Limb (tissue), 2 donors: ENCODE data around the gene CCDC154.
"Not testable (repeated sequence)": the region's sequence is repeated elsewhere in the genome, so short reads cannot be mapped to it uniquely, and the experiment has no call there.

Experiments used
- DNase-seq, 2 donors: peaks; one replicate each; pipeline ENCODE4 v3.0.0-alpha.2; 2016; ENCODE audit errors: extremely low spot score in 2 of 2

Gene CCDC154, protein sequence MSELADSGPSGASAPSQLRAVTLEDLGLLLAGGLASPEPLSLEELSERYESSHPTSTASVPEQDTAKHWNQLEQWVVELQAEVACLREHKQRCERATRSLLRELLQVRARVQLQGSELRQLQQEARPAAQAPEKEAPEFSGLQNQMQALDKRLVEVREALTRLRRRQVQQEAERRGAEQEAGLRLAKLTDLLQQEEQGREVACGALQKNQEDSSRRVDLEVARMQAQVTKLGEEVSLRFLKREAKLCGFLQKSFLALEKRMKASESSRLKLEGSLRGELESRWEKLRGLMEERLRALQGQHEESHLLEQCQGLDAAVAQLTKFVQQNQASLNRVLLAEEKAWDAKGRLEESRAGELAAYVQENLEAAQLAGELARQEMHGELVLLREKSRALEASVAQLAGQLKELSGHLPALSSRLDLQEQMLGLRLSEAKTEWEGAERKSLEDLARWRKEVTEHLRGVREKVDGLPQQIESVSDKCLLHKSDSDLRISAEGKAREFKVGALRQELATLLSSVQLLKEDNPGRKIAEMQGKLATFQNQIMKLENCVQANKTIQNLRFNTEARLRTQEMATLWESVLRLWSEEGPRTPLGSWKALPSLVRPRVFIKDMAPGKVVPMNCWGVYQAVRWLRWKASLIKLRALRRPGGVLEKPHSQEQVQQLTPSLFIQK

DNA sequence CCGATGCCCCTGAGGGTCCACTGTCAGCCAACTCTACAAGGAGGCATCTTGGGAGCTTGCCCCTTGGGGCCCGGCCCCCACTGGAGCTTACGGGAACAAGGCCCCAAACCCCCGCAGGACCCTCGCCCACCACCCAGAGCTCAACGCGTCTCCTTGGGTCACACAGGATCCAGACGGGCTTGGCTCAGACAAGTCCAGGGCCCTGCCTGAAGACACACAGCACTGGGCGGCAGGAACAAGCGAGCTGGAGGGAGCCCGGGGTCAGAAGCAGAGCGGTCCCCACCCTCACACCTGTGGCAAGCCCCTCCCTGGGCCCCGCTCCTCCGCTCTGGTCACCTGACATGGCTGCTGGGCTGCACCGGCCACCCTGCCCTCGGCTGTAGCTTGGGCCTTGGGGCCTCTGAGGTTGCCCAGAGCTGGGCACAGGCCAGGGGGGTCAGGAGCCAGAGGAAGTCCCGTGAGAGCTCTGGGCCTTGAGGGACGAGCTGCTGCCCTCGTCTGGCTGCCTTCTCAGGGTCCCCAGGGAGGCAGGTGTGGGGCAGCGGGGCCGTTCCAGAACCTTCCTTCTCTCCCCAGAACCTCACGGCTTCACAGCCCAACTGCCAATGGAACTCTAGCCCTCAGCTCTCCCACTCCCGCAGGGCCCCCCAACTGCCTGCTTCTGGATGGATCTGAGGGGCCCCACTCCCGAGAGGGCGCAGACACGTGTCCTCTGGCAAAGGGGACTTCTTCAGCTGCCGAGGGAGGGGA, at the start of gene CCDC154:
Gene CCDC154 (minus strand): TSS at position 577 of the 750 bp plus-strand sequence. CDS start 234 bp downstream, at position 343.
- DNase-seq = no peak

- DNase-seq = no peak
Observed at GRCh38 chr16:1493746-1494094, 49.4 kb upstream of the CCDC154 start.

DNA sequence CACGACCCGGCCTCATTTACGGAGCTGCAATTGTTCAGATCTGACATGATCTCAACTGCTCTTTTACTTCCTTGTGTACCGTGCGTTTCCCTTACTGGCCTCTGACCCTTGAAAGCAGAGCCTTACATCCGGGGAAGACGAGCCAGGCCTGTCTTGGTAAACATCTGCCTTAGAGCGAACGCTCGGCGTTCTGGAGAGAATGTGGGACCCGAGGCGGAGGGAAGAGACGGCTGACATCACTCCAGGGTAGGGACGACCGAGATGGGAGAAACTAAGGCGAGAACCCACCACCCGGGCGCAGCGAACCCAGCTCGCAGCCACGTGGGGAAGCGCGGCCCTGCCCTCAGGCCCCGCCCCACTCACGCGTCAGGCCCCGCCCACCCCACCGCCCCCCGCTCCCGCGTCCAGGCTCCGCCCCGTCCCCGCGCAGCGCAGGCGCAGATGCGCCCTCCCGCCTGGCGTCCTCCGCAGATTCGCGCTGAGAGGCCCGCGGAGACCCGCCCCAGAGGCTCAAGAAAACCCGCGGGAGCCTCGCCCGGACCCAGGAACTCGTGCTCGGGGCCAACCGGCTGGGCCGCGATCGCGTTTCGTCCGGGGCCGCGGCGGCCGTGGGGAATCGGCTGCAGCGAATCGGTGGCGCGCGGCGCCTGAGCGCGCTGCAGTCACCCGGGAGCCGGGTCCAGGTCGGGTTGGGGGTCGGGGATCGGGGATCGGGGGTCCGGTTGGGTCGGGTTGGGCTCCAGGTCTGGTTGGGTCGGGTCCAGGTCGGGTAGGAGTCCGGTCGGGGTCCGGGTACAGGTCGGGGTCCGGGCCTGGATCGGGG, 48.8 kb upstream of the CCDC154 start, which contains the start of gene TELO2:
Gene TELO2 (plus strand): TSS at position 438 of the 823 bp plus-strand sequence. CDS start 922 bp downstream, outside the sequence.
- DNase-seq = peak; percentile 71 to 94

DNA sequence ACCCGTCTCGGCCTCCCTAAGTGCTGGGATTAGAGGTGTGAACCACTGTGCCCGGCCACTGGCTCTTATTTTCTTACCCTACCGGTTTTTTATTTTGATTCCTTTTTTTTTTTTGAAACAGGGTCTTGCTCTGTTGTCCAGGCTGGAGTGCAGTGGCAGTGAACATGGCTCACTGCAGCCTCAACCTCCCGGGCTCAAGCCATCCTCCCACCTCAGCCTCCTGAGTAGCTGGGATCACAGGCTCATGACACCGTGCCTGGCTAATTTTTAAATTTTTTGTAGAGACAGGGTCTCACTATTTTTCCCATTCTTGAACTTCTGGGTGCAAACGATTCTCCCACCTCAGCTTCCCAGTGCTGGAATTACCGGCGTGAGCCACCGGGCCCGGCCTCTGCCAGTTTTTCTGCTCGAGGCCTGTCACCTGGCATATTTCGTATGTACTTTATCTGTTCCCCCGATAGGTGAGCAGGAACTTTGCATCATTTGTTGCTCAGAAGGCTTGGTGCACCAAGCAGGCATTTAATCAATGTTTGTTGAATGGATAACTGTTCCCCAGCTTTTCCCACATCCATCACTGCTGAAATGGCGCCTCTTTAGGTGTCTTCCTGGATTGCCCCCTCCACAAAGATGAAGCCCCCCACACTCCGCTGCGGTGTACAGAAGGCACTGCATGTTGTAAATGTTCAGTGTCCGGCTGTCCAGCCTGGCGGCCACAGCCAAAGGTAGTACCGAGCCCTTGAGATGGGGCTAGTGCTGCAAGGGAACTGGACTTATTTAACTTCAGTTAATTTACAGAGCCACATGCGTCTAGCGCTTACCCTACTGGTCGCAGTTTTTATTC, 47.9 kb upstream of the CCDC154 start:
- DNase-seq = no peak

- no peak for DNase-seq
Observed at GRCh38 chr16:1491327-1491726, 47.0 kb upstream of the CCDC154 start.

- no peak for DNase-seq
Observed at GRCh38 chr16:1489077-1489476, 44.7 kb upstream of the CCDC154 start.

GRCh38 chr16:1488619-1489018, 44.3 kb upstream of the CCDC154 start, which contains the start of gene PTX4:
Gene PTX4, minus strand, starts transcription at chr16:1488944. Its CDS starts 35 bp downstream, at chr16:1488909.
- DNase-seq = no peak

DNA sequence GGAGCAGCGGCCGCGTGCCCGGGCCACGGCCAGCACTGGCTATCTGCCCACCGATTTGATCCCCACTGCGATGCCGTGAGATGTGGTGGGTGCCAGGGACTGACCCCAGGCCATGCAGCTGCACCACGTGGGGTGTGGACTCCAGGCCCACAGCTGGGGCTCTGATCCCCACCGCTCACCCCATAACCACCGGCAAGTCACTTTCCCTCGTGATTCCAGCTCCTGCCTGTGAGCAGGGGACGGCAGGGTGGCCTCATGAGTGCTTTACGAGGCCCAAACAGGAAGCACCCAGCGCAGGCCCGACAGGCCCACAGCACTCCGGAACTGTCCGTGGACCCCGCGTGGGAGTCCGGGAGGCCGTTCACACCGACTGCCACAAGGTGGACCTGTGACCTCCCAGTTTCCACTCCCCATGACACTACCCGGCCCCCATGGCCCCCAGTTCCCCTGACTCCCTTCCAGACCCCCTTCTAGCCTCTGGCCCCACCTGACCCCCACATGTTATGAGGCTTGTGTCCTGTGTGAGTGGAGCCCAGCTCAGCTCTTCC, 43.8 kb upstream of the CCDC154 start:
- no peak for DNase-seq

DNA sequence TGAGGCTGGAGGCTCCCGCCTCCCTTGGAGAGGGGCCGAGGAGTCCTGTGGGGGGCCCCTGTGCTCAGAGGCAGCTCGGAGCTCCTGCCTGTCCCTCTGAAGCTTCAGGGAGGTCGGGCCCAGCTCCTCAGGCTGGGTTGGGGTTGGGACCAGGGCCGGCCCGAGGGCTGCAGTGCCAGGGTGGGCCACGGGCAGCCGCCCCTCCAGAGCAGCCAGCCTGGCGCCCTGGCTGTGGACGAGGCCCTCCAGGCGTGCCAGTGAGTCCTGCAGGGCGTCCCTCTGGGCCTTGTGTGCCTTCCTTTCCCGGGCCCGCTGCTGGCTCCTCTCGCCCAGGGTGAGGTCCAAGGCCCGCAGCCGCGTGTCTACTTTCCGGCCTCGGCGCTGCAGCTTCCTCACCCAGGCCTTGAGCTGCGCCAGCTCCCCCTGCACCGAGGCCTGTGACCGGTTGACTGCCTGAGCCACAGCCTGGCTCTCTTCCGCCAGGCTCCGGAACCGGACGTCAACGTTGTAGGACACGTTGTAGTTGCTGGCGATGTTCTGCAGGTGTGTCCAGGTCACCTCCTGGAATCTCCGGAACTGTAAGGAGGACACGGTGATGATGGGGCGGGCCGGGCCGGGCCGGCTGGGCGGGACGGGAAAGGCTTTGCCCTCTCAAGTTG, 43.2 kb upstream of the CCDC154 start:
- no peak for DNase-seq

GRCh38 chr16:1486551-1487390, 42.4 kb upstream of the CCDC154 start:
- no peak for DNase-seq

DNA sequence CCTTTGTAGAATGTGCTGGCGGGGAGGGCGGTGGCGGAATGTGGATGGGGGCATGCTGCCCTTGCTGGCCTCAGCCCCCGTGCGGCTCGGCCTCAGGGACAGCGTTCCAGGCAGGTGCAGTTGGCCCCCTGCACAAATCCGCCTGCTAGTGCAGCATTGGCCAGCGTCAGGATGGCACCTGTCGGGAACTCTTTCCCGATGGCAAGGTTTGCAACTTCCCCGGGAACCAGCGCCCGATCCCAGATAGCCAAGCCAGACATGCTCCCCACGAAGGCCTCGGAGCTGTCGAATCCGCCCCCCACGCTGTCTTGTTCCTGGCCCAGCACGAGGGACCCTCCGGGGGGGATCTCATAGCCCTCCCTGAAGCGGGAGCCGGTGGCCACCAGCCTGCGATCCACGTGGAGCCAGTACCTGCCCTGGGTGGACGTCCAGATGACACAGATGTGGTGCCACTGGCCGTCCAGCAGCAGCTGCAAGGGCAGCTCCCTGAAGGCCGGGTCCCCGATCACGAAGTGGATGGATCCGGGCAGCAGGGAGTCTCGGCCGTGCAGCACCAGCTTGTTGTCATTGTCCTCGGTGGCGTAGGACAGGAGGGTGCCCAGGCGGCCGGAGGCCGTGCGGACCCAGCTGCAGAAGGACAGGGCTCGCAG, 41.6 kb upstream of the CCDC154 start:
- no peak for DNase-seq

GRCh38 chr16:1481906-1482835, 37.8 kb upstream of the CCDC154 start:
- no peak for DNase-seq

- DNase-seq = not testable (repeated sequence)
Observed at GRCh38 chr16:1478937-1479336, 34.6 kb upstream of the CCDC154 start.

DNA sequence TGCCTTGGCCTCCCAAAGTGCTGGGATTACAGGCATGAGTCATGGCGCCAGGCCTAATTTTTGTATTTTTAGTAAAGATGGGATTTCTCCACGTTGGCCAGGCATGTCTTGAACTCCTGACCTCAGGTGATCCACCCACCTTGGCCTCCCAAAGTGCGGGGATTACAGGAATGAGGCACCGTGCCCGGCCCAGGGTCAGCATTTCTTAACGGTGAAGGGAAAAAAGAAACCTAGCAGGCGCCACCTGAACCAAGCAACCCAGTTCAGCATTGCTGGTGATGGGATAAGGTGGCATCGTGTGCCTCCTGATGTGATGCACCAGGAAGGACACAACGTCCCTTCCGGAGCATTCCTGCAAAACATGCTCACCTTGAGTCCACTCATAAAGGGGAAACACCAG, 32.7 kb upstream of the CCDC154 start:
- no peak for DNase-seq

DNA sequence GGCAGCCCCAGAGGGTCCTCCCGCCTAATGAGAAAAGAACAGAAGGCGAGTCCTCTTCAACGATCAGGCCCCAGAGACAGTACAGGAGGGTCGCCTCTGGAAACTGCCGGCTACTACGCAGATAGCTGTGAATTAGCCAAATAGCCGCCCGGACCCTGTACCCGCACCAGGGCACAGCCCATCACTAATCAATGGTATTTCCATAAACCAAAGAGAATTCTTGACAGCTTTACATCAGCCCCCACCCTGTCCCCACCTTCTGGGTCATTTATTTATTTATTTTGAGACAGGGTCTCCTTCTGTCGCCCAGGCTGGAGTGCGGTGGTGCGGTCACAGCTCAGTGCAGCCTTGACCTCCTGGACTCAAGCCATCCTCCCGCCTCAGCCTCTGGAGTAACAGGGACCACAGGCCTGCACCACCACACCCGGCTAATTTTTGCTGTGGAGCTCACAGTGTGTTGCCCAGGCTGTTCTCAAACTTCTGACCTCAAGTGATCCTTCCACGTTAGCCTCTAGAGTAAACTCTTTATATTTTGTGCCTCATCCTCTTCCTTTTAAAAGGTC, 31.3 kb upstream of the CCDC154 start:
- no peak for DNase-seq

DNA sequence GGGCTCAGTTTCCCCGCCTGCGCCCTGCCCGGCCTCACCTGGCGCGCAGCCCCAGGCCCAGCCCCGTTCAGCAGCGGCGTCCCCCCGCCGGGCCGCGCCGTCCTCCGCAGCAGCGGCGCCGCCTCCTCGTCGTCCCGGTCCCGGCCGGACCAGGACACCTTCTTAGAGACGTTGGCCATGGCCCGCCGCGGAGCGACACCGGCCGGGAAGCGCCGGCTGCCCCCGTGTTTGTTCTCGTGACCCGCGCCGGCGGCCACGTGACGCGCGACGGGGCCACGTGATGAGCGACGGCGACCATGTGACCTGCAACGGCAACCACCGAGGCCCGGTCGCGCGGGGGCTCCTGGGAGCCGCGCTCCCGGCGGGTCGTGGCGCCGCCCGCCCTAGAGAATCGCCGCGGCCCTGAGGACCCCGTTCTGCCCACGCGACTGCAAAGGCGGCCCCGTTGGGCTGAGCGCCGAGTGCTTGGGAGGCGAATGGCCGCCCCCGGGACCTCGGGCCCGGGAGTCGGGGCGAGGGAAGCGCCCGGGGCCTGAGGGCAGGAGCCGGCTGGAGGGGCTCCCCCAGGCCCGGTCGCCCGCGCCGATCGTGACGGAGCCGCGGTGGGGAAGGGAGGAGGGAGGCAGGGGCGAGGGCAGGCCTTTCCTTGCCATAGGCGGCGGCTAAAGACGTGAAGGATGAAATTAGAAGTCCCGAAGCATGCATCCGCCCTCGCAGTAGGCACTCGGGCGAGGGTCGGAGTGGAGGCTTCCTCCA, 30.6 kb upstream of the CCDC154 start, which contains the start of gene CLCN7:
Gene CLCN7 (minus strand): TSS at position 233 of the 756 bp plus-strand sequence. CDS start 54 bp downstream, at position 179.
- peak; percentile 75 to 94 for DNase-seq
